GM21825 (cell line): Measurements from ENCODE around the gene PTPRR.

Experiments
- ATAC-seq: cut with Tn5 transposase; IDR thresholded peaks from one replicate; pipeline ENCODE4 v1.9.1; 2021; ENCODE audit warnings: mild to moderate bottlenecking, moderate library complexity; ENCODE audit not compliant: unreplicated experiment

PTPRR gene

DNA sequence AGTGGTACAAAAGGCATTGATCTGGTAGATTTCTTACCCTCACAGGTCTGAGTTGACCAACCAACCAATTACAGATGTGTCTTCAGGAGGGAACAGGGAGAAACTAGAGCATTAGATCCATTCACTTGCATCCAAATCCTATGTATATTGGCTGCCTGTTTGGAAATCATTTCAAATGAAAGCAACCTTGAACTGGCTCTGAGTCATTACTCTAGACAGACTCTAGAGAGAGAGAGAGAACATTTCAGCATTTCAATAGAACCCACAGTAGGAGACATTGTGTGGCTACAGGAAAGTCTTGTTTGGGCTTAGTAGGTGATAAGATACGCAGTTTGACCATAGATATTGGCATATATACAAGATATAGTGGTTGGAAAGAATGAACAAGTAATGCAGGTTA is 114.5 kb downstream of the PTPRR start:
- ATAC-seq = no peak

DNA sequence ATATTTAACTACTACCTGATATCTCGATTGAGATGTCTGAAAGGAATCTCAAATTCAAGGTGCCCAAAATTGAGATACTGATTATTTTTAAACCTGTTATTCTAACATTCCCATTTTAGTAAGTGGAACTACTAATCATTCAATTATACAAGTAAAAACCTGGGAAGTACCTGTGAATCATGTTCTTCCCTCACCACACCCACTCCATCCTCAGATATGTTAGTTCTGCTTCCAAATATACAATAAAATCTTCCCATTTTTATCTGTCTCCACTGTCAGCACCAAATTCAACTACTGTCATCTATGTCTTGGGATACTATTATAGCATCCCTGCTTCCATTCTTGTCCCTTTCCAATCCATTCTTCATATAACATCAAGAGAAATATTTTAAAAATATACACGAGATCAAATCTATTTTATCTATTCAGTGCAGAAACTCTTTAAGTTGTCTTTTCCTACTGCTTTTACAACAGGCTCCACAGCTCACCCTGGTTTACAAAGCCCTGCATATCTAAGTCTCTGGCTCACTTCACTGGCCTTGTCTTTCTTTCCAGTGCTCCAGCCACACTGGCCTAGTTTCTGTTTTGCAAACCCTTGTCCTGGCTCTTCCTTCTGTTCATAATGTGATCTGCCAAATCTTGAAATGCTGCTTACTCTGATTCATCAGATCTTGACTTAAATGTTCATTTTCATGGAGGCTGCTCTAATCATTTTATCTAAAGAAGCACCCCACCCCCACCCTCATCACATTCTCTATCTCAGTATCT is 122.3 kb downstream of the PTPRR start:
- no peak for ATAC-seq

DNA sequence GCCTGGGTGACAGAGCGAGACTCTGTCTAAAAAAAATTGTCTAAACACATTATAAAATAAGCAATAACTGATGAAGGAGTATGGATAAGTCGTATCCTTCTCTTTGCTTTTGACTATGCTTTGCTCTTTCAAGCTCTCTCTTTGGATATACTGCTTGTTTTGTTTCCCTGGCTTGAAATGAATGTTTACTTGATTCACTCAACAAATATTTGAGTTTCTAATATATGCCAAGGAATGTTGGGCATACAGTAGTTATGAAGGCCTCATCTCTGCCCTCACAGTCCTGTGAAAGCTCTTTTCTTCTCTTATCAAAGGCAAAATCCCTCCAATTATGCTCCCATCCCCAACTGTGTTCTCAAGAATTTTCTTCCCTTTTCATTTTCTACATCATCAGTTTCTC is 123.5 kb downstream of the PTPRR start:
- no peak for ATAC-seq

DNA sequence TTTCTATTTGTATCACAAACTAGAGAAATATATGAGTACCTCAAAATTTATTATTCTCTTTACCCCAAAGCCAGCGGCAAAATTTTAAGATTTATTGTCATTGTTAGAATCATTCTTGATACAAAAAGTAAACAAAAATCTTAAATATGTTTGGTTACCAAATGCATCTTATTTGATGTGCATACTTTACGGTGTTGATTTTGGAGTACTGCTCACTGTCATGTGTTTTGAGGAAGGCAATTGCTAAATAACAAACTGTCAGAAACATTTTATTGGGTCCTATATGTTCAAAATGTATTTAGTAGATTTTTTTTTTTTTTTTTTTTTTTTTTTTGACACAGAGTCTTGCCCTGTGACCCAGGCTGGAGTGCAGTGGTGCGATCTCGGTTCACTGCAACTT is 124.9 kb downstream of the PTPRR start:
- no peak for ATAC-seq

DNA sequence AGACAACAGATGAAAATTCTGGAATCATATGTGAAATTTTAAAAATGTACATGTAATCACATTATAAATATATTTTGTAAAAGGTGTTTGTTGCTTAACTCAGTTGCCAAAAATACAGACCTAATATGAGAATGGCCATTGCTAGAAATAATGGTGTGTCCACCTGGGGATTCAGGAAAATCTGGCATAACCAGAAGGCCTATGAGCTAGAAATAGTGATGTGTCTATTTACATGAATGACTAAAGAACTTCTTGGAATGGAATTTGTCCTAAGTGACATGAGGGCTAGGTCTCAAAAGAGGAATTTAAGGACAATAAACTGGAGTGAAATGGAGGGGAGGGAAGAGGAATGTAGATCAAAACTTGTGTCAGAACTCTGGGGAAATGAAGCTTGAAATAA is 126.4 kb downstream of the PTPRR start:
- ATAC-seq = no peak

DNA sequence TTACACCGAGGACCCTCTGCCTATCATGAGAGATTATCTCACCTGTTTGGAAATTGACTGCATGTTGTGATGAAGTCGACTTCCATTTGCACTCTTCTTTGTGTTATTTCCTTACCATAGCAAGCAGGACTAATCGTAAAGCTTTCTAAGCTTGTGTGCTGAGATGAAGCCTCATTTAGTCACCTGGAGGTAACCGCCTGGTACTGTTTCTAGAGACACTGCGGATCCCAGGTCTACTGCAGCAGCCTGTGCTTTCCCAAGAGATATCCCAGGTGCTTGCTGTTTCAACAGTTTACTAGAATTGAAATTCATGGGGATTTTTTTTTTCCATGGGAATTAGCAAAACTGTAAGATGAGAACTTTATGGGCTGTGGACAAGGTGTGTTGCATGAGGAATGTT is 131.8 kb downstream of the PTPRR start:
- no peak for ATAC-seq

DNA sequence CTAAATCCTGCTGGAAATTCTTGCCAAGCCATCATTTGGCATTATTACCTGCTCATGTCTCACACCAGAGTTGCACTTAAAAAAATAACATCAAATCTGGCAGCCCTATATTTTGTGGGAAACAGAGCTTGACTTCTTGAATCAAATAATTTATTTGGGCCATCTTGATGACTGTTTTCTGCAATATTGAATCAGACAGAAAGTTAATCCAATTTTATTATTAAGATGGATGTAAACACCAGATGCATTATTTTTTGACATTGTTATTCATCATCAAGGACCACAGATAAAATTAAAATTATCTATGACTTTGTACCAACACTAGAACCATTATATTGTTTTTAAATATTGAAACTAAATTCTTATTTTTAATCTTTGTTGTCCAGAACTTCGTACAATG is 132.9 kb downstream of the PTPRR start:
- no peak for ATAC-seq

DNA sequence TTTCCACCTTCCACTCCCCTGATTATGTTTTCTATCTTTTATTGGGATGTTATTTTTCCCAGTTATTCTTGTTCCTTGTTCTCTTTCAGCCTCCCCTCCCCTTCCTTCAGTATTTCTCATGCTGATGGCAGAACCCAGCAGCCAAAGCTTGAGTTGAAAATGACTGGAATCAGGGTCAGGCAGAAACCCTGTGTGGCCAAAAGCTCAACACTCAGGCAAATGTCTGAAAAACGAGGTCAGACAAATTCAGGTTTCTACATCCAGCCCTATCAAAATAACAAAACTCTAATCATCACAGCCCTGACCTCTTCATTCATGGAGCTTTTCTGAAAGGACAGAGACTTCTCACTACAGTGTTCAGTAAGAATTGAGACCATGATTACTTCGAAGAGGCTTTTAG is 134.6 kb downstream of the PTPRR start:
- no peak for ATAC-seq

DNA sequence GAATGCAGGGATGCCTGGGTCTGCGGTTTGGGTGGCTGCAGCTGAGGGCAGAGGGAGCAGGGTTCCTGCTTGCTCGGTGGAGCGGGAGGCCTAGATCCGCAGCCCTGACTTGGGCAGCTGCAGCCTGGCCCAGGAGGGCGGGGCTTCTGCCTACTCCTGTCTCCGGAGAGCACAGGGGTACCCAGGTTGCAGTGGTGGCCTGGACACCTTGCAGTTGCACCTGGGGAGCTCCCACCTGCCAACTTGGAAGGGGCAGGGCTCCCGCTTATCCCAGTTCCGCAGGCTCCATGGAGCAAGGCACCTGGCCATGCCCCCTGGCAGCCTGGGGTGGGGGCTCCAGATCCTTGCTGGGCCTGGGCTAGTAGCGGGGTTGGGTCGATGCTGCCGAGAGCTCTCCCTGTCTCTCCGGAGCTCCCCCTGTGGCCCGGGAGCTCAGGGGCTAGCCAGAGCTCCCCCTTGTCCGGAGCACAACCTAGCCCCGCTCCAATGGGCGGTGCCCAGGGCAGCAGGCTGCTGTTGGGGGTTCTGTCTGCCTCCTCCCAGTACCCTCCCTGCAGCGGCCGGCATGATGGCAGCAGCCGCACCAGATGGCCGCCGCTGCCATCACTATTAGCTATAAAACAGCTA is 136.4 kb downstream of the PTPRR start:
- no peak for ATAC-seq

DNA sequence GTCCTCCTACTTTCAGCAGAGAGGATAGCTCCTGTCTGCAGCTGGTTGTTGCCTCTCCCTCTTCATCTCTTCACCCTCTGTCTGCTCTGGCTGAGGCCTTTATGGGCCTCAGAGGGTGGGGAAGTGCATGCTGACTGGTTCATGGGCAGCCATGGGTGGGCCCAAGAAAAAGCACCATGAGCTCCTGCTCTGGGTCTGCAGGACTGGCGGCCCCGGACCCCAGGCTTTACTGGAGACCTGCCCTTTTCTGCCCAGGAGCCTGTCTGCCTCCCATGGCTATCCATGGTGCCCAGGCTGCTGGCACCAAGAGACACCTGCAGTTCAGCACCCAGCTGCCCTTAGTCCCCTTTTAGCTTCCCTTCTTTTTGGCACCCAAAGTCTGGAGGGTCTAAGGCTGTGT is 137.1 kb downstream of the PTPRR start:
- no peak for ATAC-seq

DNA sequence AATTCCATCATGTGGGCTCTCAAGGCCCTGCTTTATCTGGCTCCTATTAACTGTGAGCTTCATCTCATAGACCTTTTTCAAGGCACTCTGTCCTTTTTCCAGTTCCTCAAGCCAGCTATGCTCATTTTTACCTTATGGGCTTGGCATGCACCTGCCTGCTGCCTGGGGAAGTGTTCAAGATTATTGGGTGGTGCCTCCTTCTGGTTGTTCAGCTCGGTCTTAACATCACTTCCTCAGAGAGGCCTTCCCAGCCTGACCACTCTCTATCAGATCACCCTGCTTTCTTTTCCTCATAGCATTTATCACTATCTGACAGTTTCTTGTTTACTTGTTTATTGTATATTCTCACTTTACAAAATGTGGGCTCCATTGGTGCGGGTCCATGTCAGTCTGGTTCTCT is 141.3 kb downstream of the PTPRR start:
- no peak for ATAC-seq

DNA sequence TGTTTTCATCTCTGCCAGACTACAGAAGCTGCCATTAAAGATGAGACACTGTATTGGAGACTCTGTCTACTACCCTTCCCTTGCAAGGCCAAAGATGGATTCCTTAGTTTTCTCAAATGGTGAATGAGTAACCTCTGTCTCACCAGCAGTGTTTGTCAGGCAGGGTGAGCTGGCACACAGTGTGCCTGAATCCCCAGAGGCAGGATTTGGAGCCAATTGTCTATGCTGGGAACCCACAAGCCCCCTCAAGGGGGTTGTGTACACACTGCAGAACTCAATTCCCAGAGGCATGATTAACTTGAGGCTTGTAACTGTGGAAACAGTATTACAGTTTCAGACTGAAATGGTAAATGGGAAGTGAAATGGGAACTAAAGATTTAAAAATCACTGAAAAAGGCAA is 146.5 kb downstream of the PTPRR start:
- ATAC-seq = no peak

DNA sequence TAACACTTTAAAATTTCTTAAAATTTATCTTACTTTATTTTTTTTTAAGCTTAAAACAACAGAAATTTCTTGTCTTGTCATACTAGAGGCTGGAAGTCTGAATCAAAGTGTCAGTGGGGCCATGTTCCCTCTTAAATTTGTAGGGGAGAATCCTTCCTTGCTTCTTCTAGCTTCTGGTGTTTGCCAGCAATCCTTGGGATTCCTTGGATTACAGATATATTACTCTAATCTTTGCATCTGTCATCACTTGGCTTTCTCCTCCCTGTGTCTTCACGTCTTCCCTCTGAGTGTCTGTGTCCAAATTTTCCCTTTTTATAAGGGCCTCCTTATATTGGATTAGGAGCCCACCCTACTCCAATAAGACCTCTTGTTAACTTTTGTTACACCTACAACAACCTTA is 147.7 kb downstream of the PTPRR start:
- no peak for ATAC-seq

DNA sequence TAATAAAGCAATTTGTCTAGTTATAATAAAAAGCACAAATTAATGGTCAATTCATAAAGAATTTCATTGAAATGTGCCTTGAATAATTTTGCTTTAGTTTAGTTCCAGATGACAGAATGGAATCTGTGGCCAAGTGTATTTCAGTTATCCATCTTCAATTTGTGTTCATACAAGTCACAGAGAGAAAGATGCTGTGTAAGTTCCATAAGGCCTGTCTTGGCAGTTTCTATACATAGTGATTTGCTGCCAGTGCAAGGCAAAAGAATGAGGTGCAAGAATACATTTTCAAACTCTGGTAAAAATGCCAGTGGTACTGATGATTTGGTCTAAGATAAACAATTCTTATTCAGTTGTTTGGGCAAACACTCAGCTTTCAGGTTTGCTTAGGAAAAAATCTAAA is 149.0 kb downstream of the PTPRR start:
- ATAC-seq = no peak

DNA sequence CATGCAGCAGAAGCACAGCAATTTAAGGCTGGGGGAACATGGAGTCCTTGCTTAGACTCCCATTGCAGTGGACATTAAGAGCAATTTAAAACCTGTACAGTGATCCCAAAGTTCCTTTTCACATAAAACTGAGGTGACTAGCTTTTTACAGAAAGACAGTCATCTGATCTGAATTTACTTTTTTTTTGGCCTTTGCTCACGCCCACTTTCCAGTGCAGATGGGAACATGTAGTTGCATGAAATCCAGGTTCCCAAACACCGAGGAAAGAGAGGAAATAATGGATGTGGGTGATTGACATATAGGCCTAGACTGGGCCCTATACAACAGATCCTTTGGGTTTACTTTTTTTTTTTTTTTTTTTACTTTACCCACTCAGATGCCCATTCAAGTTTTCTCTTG is 156.9 kb downstream of the PTPRR start:
- no peak for ATAC-seq

DNA sequence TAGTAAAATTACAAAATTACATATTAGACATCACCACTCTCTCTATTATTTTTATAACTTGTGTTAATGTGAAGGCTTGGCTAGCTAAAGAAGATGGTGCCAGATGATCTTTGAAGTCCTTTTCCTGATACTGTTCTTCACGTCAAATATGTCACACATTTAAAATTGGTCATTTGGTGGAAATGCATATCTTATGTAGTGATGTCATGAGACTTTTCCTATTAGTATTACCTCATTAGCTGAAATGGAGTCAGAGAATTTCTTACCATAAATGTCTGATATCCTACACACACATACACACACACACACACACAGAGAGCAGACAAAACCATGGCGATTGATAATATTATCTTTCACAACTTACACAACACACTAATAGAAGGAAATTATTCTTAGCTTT is 158.5 kb downstream of the PTPRR start:
- no peak for ATAC-seq

DNA sequence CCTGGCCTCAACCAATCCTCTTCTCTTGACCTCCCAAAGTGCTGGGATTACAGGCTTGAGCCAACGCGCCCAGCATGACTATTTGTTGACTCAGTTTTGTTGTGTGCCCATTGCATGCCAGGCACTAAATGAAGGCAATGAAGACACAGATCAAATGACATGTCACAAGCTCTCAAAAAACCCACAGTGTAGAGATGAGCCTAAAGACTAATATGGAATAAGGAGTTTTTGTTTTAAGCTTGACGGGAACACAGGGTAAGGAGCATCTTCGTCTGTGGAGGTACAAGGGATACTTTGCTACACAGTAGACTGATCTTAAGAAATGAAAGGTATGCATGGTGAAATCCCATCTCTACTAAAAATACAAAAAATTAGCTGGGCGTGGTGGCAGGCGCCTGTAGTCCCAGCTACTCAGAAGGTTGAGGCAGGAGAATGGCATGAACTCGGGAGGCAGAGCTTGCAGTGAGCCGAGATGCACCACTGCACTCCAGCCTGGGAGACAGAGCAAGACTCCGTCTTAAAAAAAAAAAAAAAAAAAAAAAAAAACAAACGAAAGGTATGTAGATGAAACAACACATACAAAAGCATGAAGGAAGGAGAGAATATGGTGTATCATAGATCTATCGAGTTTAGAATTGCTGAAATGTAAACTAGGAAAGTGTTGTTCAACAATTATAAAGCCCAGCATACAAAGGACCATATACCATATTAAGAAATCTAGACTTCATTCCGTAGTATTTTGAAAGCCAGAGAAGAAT is 161.2 kb downstream of the PTPRR start:
- no peak for ATAC-seq

DNA sequence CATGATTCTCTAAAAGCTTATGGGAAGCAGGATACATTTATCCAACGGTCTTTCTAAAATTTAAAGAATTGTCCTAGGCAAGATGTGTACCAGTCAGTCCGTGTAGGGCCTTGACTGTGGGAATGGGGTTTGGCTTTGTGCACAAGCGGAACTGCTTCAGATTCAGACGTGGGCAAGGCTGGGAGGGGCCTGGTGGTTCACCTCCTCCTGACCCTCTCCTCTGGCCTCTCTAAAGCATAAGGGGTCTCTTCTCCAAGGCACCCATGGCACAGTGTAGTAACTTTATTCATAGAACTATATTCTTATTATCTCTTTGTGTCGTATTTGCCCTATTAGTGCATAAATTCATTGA is 162.1 kb downstream of the PTPRR start:
- no peak for ATAC-seq

DNA sequence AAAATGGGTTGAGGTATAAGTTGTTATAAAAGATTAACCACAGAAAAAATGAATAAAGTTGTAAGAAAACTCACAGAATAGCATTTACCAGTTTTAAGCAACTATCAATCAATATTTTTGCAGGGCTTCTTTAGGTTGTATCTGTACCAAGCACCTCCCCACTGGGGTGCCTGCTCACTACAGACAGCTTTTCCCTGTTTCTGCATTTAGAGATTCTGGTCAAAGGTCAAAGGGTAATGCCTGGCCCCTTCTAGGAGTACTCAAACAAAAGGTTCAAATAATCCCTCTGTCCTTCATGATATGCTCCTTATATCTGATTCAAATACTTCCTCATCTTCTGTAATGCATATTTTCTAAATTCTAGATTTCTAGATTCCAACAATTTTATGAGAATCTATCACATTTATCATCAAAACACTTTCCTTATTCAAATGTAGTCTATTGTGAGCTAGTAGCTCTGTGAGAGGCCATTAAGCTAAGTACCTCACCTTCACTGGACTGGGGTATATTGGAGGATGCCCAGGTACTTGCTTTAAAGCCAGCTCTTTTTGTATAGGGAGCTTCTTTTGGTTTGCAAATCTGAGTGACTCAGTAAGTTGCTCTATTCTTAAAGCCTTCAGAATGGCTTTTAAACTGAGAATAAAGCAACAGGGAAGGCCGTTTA is 162.6 kb downstream of the PTPRR start:
- no peak for ATAC-seq

DNA sequence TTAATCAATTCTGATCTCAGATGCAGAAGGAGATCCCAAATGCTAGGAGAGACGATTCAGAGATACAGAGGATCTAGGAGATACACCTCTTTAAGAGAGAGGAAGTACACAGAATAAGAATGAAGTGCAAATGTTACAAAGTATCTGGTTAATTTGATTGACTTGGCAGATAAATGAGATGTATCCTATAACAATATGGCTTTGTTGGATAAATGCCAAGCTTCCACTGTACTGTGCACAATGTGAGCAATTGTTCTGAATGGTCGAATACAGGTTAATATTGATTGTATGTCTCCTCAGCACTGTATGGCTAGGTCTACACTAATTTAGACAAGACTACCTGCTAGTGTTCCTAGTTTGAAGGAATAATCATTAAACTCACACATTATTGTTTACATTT is 163.7 kb downstream of the PTPRR start:
- ATAC-seq = no peak

DNA sequence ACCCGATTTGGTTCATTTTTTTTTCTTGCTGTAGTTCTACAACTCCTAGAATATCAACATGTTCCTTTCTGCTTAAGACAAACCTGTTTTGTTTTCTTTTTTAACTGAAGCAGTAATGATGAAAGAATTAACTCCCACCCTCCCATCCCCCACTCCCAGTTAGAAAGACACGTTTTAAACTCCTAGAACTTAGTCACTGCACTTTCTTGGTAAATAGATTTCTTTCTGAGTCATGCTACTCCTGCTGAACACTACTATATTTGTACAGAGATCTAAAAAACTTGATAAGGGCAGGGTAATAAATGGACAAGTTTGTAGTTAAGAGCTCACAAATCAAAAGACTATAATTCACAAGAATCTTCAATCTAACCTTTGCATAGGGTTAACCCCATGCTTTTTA is 164.4 kb downstream of the PTPRR start:
- no peak for ATAC-seq

DNA sequence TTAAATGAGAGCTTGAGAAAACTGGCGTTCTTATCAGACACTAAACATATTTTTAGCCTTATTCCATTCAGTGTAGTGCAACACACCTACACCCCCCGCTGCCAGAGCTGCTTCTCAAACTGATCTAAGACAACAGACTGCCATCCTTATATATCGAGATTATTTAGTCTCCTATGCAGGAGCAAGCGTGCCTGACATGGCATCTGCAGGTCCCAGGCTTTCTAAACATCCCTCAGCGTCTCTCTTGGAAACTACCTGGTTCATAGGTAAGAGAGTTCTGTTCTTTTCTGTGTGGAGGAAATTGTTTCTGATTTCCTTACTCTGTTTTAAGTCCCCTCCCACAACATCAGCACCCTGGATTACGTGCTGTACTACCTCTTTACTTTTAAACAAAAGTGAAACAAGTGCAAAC is 166.2 kb downstream of the PTPRR start:
- ATAC-seq = no peak
